T-cell (primary cell): ENCODE results near the gene MEIS1. TPM values are rescaled to one million over a fixed set of nuclear protein-coding genes. Genes with fewer than 3 reads are reported as not detected.

Experiments used
- ATAC-seq, 4 experiments: fragments of 200-7000 bp in 3 of 4; fragments of 150-1000 bp in 1 of 4; cut with Tn5 transposase; replicated peaks in 1 of 4; 1 replicate in 3 of 4; 2 replicates in 1 of 4; pipeline ENCODE4 v1.10.0; 2021; ENCODE audit warnings: moderate library complexity in 3 of 4, mild to moderate bottlenecking in 2 of 4, moderate number of reproducible peaks in 1 of 4
- CTCF ChIA-PET, 2 donors: fragments of 300-600 bp; sonication (Branson Sonifier 250); formaldehyde crosslinking; loops; one replicate each; lab custom pipeline; 2022; ENCODE audit warnings: antibody characterized with exemption in 2 of 2; lab: Charles Lee
- POLR2A ChIA-PET, 2 donors: fragments of 300-600 bp; sonication (Branson Sonifier 250); formaldehyde crosslinking; loops; one replicate each; lab custom pipeline; 2022; ENCODE audit warnings: antibody characterized with exemption in 2 of 2; lab: Charles Lee
- DNase-seq, 35 experiments: peaks; one replicate each; pipeline versions ENCODE4 v3.0.0 to v3.0.0-alpha.2; 2013 to 2023
- H3K27ac ChIP-seq: one replicate; pipeline ENCODE4 v1.5.1; 2013; ENCODE audit warnings: low read length
- H3K27me3 ChIP-seq, 2 experiments: replicated peaks in 1 of 2; 1 replicate in 1 of 2; 2 replicates in 1 of 2; pipeline versions ENCODE4 v1.6.1 to v1.7.0; 2013; ENCODE audit warnings: low read length in 1 of 2, mixed read lengths in 1 of 2; ENCODE audit not compliant: control insufficient read depth in 2 of 2, insufficient read depth in 2 of 2; ENCODE audit errors: extremely low read depth in 1 of 2
- H3K36me3 ChIP-seq, 2 donors: 1 replicate in 1 of 2; 2 replicates in 1 of 2; pipeline versions ENCODE4 v1.6.1 to v1.7.0; 2013; ENCODE audit warnings: low read length in 1 of 2; ENCODE audit not compliant: control insufficient read depth in 2 of 2, insufficient read depth in 1 of 2; ENCODE audit errors: extremely low read depth in 1 of 2
- H3K4me1 ChIP-seq, 2 experiments: 1 replicate in 1 of 2; 2 replicates in 1 of 2; pipeline versions ENCODE4 v1.6.1 to v1.7.0; 2013; ENCODE audit warnings: low read length in 2 of 2, mixed read lengths in 1 of 2; ENCODE audit not compliant: insufficient read depth in 2 of 2, control insufficient read depth in 1 of 2; ENCODE audit errors: extremely low read depth in 1 of 2
- H3K4me3 ChIP-seq, 2 donors: 1 replicate in 1 of 2; 2 replicates in 1 of 2; pipeline versions ENCODE4 v1.5.1 to v1.7.0; 2013; ENCODE audit warnings: mild to moderate bottlenecking in 2 of 2, low read length in 1 of 2, moderate library complexity in 1 of 2; ENCODE audit not compliant: control insufficient read depth in 1 of 2; ENCODE audit errors: extremely low read depth in 1 of 2
- H3K9me3 ChIP-seq: 2 replicates; pipeline ENCODE4 v1.7.0; 2013
- H3K27ac Mint-ChIP-seq, 2 donors: one replicate each; pipeline ENCODE4 v1.8.0; 2020 to 2021; ENCODE audit warnings: mild to moderate bottlenecking in 2 of 2, mixed read lengths in 2 of 2
- H3K27me3 Mint-ChIP-seq, 2 donors: one replicate each; pipeline ENCODE4 v1.8.0; 2021 to 2022; ENCODE audit warnings: mixed read lengths in 2 of 2
- H3K36me3 Mint-ChIP-seq: one replicate; pipeline ENCODE4 v1.8.0; 2021; ENCODE audit warnings: mixed read lengths
- H3K4me1 Mint-ChIP-seq, 3 donors: one replicate each; pipeline ENCODE4 v1.8.0; 2020 to 2022; ENCODE audit warnings: mixed read lengths in 3 of 3, mild to moderate bottlenecking in 1 of 3
- H3K4me3 Mint-ChIP-seq, 3 donors: one replicate each; pipeline ENCODE4 v1.8.0; 2020 to 2022; ENCODE audit warnings: mild to moderate bottlenecking in 3 of 3, mixed read lengths in 3 of 3, moderate library complexity in 3 of 3
- H3K9me3 Mint-ChIP-seq, 3 donors: one replicate each; pipeline ENCODE4 v1.8.0; 2020 to 2022; ENCODE audit warnings: mixed read lengths in 3 of 3
- WGBS: methylation state at CpG from one replicate; pipeline ENCODE4 v1.1.5; 2013; ENCODE audit warnings: missing lambda C conversion rate; ENCODE audit not compliant: insufficient coverage; 5-methylcytosine and 5-hydroxymethylcytosine counted together
- total RNA-seq, 35 experiments: library from RNA in 6 of 35; stranded (reverse) in 6 of 35; fragments of 120-200 nt in 1 of 35; gene quantifications; one replicate each; pipeline versions ENCODE4 v1.2.1 to v1.2.4 and lab custom pipeline; 2013 to 2026

The MEIS1 gene
- total RNA-seq, 5 donors from 2014 or later (not counting 1 experiment from before 2014, with no cell fraction given) = 0.32 to 3.4 (median 0.90) TPM

DNA sequence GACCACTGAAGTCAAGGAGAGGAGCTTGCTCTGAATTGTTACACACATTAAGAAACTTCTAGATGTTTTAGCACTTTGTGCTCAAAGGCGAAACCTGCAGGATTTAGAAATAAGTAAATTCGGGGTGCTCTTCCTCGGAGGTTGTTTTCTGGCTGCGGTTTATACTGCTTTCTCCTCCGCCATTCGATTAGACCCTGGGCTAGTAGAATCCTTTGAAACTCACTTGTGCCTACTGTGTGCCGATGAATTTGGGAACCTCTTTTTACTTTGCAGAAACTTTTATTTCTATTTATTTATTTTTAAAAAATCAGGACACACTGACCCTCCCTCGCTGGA, 3.5 kb downstream of the MEIS1 start:
- Histone ChIP-seq H3K4me1 (peaks cover 7 to 17% of the 10 kb centered on the region in 2 experiments), H3K27me3 (peaks cover 11 to 54% of the 10 kb centered on the region in 2 experiments), H3K36me3 (no peaks in the 10 kb centered on the region), H3K9me3 (no peaks in the 10 kb centered on the region), H3K27ac (no peak overlapping the region), H3K4me3 (no peak overlapping the region)
- no peak overlapping the region for H3K4me3 Mint-ChIP-seq
- no peaks in the 10 kb centered on the region for H3K9me3 Mint-ChIP-seq
- ChIA-PET CTCF (interaction anchor here in 1 of 2 donors (0.7 kb wide), 1 partner anchor 21 kb away, joined by 5 read pairs; no protein-coding TSS in a partner anchor), POLR2A (no interaction called here)
- DNase-seq (no peak), ATAC-seq (no peak)
- 18% methylated on average over 2 of the region's 8 CpGs for WGBS
- peaks cover 30 to 36% (median 31%) of the 10 kb centered on the region in 3 donors for H3K4me1 Mint-ChIP-seq
- no peaks in the 10 kb centered on the region for H3K36me3 Mint-ChIP-seq
- H3K27ac Mint-ChIP-seq = no peak overlapping the region
- peaks cover 61 to 85% of the 10 kb centered on the region in 2 donors for H3K27me3 Mint-ChIP-seq

GRCh38 chr2:66438891-66439811, 4.2 kb downstream of the MEIS1 start:
- POLR2A ChIA-PET = interaction anchor here in 1 of 2 donors (0.7 kb wide), 1 partner anchor 29 kb away, joined by 4 read pairs; no protein-coding TSS in a partner anchor
- H3K4me3 Mint-ChIP-seq = no peak overlapping the region

GRCh38 chr2:66439812-66440542, 5.1 kb downstream of the MEIS1 start:
- POLR2A ChIA-PET = interaction anchor here in 1 of 2 donors (0.7 kb wide), 1 partner anchor 30 kb away, joined by 4 read pairs; no protein-coding TSS in a partner anchor
- CTCF ChIA-PET = interaction anchor here in 1 of 2 donors (0.7 kb wide), 1 partner anchor 15 kb away, joined by 3 read pairs; no protein-coding TSS in a partner anchor
- Histone ChIP-seq H3K27ac (no peak overlapping the region), H3K9me3 (no peaks in the 10 kb centered on the region), H3K4me3 (no peak overlapping the region), H3K4me1 (peaks cover 0 to 2% of the 10 kb centered on the region in 2 experiments), H3K36me3 (no peaks in the 10 kb centered on the region), H3K27me3 (peaks cover 11 to 45% of the 10 kb centered on the region in 2 experiments)
- Mint-ChIP-seq H3K4me1 (peaks cover 18 to 23% (median 18%) of the 10 kb centered on the region in 3 donors), H3K9me3 (no peaks in the 10 kb centered on the region), H3K27ac (no peak overlapping the region), H3K36me3 (no peaks in the 10 kb centered on the region), H3K27me3 (peaks cover 58 to 81% of the 10 kb centered on the region in 2 donors), H3K4me3 (no peak overlapping the region)
- DNase-seq = no peak
- 3% methylated on average over 20 of the region's 36 CpGs for WGBS
- no peak for ATAC-seq

More at GRCh38 chr2:66438891-66439811, 4.2 kb downstream of the MEIS1 start:
- no peak for ATAC-seq
- no peaks in the 10 kb centered on the region for H3K9me3 Mint-ChIP-seq
- WGBS = 4% methylated on average over 21 of the region's 37 CpGs
- H3K27ac ChIP-seq = no peak overlapping the region
- peaks cover 25 to 32% (median 26%) of the 10 kb centered on the region in 3 donors for H3K4me1 Mint-ChIP-seq
- H3K27me3 ChIP-seq = peaks cover 11 to 49% of the 10 kb centered on the region in 2 experiments
- H3K4me3 ChIP-seq = peak overlapping the region in 1 of 2 donors; percentile 15
- DNase-seq = no peak
- no peaks in the 10 kb centered on the region for H3K36me3 Mint-ChIP-seq
- H3K27me3 Mint-ChIP-seq = peaks cover 63 to 86% of the 10 kb centered on the region in 2 donors
- CTCF ChIA-PET = interaction anchor here in 1 of 2 donors (0.7 kb wide), 2 partner anchors 14 to 22 kb away, joined by 3 to 5 read pairs; no protein-coding TSS in a partner anchor
- H3K27ac Mint-ChIP-seq = no peak overlapping the region
- H3K4me1 ChIP-seq = peaks cover 4 to 11% of the 10 kb centered on the region in 2 experiments
- no peaks in the 10 kb centered on the region for H3K9me3 ChIP-seq
- H3K36me3 ChIP-seq = no peaks in the 10 kb centered on the region

DNA sequence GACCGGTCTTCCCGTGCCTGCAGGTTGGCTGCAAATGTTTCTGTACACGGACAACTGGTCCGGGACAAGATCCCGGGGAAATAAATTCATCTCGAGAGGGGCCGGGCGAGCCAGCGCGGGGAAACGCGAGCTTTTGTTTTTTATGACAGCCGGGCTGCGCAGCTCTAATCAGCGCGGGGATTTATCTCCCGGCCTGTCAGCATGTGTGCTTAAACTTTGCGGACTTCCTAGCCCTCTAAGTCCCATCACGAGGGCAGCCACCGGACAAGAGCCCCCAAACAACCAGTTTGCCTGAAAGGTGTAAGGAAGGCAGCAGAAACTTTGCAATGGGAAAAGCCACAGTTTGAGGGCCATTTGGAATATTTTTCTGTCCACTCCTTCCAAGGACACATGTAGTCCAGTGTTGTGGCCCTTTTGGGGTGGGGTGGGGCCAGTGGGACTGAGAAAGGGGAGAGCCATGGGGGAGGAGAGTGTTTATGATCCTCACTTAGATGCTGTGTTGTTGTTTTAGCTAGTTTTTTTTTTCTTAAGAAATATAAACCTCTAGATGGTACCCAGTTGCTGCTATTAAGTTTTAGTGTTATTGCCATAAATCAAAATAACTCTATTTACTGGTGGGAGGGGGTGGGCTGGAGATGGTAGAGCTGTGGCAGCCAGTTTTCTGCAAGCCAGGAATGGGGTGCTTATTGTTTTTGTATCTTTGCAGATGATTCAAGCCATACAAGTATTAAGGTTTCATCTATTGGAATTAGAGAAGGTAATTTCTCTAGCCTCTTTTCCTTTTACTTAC, 6.0 kb downstream of the MEIS1 start:
- ChIA-PET CTCF (no interaction called here), POLR2A (interaction anchor here in 1 of 2 donors (0.7 kb wide), 1 partner anchor 21 kb away, joined by 6 read pairs; no protein-coding TSS in a partner anchor)
- H3K27ac ChIP-seq = no peak overlapping the region
- H3K9me3 ChIP-seq = no peaks in the 10 kb centered on the region
- Mint-ChIP-seq H3K9me3 (no peaks in the 10 kb centered on the region), H3K27ac (no peak overlapping the region), H3K4me1 (peaks cover 9 to 15% (median 9%) of the 10 kb centered on the region in 3 donors), H3K36me3 (no peaks in the 10 kb centered on the region), H3K4me3 (no peak overlapping the region), H3K27me3 (peaks cover 50 to 77% of the 10 kb centered on the region in 2 donors)
- H3K4me1 ChIP-seq = no peaks in the 10 kb centered on the region
- WGBS = 17% methylated on average over 17 of the region's 20 CpGs
- DNase-seq = no peak
- H3K4me3 ChIP-seq = no peak overlapping the region
- no peak for ATAC-seq
- H3K27me3 ChIP-seq = peaks cover 8 to 49% of the 10 kb centered on the region in 2 experiments
- H3K36me3 ChIP-seq = no peaks in the 10 kb centered on the region

GRCh38 chr2:66441581-66442320, 6.8 kb downstream of the MEIS1 start:
- CTCF ChIA-PET = no interaction called here
- no peaks in the 10 kb centered on the region for H3K4me1 ChIP-seq
- ATAC-seq (no peak), DNase-seq (no peak)
- no peaks in the 10 kb centered on the region for H3K9me3 Mint-ChIP-seq
- H3K27me3 ChIP-seq = peaks cover 7 to 57% of the 10 kb centered on the region in 2 experiments
- peaks cover 7 to 15% (median 9%) of the 10 kb centered on the region in 3 donors for H3K4me1 Mint-ChIP-seq
- H3K27ac ChIP-seq = no peak overlapping the region
- H3K27ac Mint-ChIP-seq = no peak overlapping the region
- WGBS = no CpG with 5 or more reads among the region's 6 CpGs
- H3K4me3 ChIP-seq = no peak overlapping the region
- H3K36me3 Mint-ChIP-seq = no peaks in the 10 kb centered on the region
- no peaks in the 10 kb centered on the region for H3K36me3 ChIP-seq
- no peaks in the 10 kb centered on the region for H3K9me3 ChIP-seq
- POLR2A ChIA-PET = no interaction called here
- H3K4me3 Mint-ChIP-seq = no peak overlapping the region
- H3K27me3 Mint-ChIP-seq = peaks cover 45 to 70% of the 10 kb centered on the region in 2 donors
